Urinary bladder (tissue), 4 donors: ENCODE measurements around the gene PTPRN2. TPM values are rescaled to one million over a fixed set of nuclear protein-coding genes. Genes with fewer than 3 reads are reported as not detected.

Source experiments
- DNase-seq: peaks from one replicate; pipeline ENCODE4 v3.0.0-alpha.2; 2015; ENCODE audit errors: extremely low spot score
- H3K27ac ChIP-seq: one replicate; pipeline ENCODE4 v1.5.1; 2013; ENCODE audit warnings: low read depth, mild to moderate bottlenecking, moderate library complexity
- H3K36me3 ChIP-seq: one replicate; pipeline ENCODE4 v1.6.1; 2013; ENCODE audit warnings: mild to moderate bottlenecking, moderate library complexity; ENCODE audit not compliant: insufficient read depth
- H3K4me1 ChIP-seq: one replicate; pipeline ENCODE4 v1.6.1; 2013; ENCODE audit warnings: mild to moderate bottlenecking, moderate library complexity; ENCODE audit not compliant: insufficient read depth
- H3K4me3 ChIP-seq: one replicate; pipeline ENCODE4 v1.5.1; 2013; ENCODE audit warnings: low read depth, low read length
- WGBS: extraction: QIAGEN DNeasy Blood & Tissue Kit; methylation state at CpG from one replicate; pipeline ENCODE4 v1.1.7; 2013; 5-methylcytosine and 5-hydroxymethylcytosine counted together
- polyA plus RNA-seq: library from polyadenylated mRNA; stranded (reverse); fragments of 200-250 nt; gene quantifications from one replicate; pipeline ENCODE4 v1.2.3, GENCODE V29; 2013
- total RNA-seq: library from RNA; depleted of rRNA; stranded (reverse); fragments of >200 nt; gene quantifications from one replicate; pipeline ENCODE4 v1.2.3, GENCODE V29; 2014
- donor health status: healthy with polysubstance abuse.
- donor health status: healthy.

PTPRN2 gene
- total and polyA plus RNA-seq, 2 donors: 2.8 to 4.4 TPM

- 83% methylated on average over 25 of the region's 25 CpGs for WGBS
- no peak for DNase-seq
- Histone ChIP-seq H3K4me1 (no peaks in the 10 kb centered on the region), H3K27ac (no peak overlapping the region), H3K36me3 (no peaks in the 10 kb centered on the region), H3K4me3 (no peak overlapping the region)
Observed at GRCh38 chr7:157952841-157953645, 634.6 kb downstream of the PTPRN2 start.

GRCh38 chr7:157952050-157952667 is 635.5 kb downstream of the PTPRN2 start:
- H3K36me3 ChIP-seq: no peaks in the 10 kb centered on the region
- H3K27ac ChIP-seq: no peak overlapping the region
- no peaks in the 10 kb centered on the region for H3K4me1 ChIP-seq
- WGBS: 84% methylated on average over 21 of the region's 21 CpGs
- no peak overlapping the region for H3K4me3 ChIP-seq
- no peak for DNase-seq

GRCh38 chr7:157951300-157952049 is 636.1 kb downstream of the PTPRN2 start:
- 87% methylated on average over 26 of the region's 26 CpGs for WGBS
- no peak for DNase-seq
- H3K4me1 ChIP-seq: no peaks in the 10 kb centered on the region
- no peak overlapping the region for H3K4me3 ChIP-seq
- H3K36me3 ChIP-seq: no peaks in the 10 kb centered on the region
- no peak overlapping the region for H3K27ac ChIP-seq

- 22% methylated on average over 3 of the region's 3 CpGs for WGBS
- Histone ChIP-seq H3K4me3 (no peak overlapping the region), H3K4me1 (no peaks in the 10 kb centered on the region), H3K27ac (no peak overlapping the region), H3K36me3 (no peaks in the 10 kb centered on the region)
- no peak for DNase-seq
Observed at GRCh38 chr7:157949711-157950110, 637.9 kb downstream of the PTPRN2 start.

- no peaks in the 10 kb centered on the region for H3K36me3 ChIP-seq
- 90% methylated on average over 3 of the region's 3 CpGs for WGBS
- no peaks in the 10 kb centered on the region for H3K4me1 ChIP-seq
- no peak overlapping the region for H3K27ac ChIP-seq
- H3K4me3 ChIP-seq: no peak overlapping the region
- no peak for DNase-seq
Observed at GRCh38 chr7:157947504-157947903, 640.1 kb downstream of the PTPRN2 start.

- no peak for DNase-seq
- no peak overlapping the region for H3K4me3 ChIP-seq
- H3K27ac ChIP-seq: no peak overlapping the region
- H3K4me1 ChIP-seq: no peaks in the 10 kb centered on the region
- 87% methylated on average over 9 of the region's 9 CpGs for whole genome bisulfite sequencing
- H3K36me3 ChIP-seq: no peaks in the 10 kb centered on the region
Observed at GRCh38 chr7:157946398-157947060, 641.1 kb downstream of the PTPRN2 start.

- 93% methylated on average over 19 of the region's 19 CpGs for WGBS
- DNase-seq: no peak
- Histone ChIP-seq H3K36me3 (no peaks in the 10 kb centered on the region), H3K4me1 (no peaks in the 10 kb centered on the region), H3K27ac (no peak overlapping the region), H3K4me3 (no peak overlapping the region)
Observed at GRCh38 chr7:157945401-157945800, 642.2 kb downstream of the PTPRN2 start.

GRCh38 chr7:157944734-157945291 is 642.8 kb downstream of the PTPRN2 start:
- Histone ChIP-seq H3K27ac (no peak overlapping the region), H3K4me3 (no peak overlapping the region), H3K36me3 (no peaks in the 10 kb centered on the region), H3K4me1 (no peaks in the 10 kb centered on the region)
- WGBS: 92% methylated on average over 10 of the region's 10 CpGs
- no peak for DNase-seq

- Histone ChIP-seq H3K4me3 (no peak overlapping the region), H3K27ac (no peak overlapping the region), H3K4me1 (no peaks in the 10 kb centered on the region), H3K36me3 (no peaks in the 10 kb centered on the region)
- no peak for DNase-seq
- WGBS: 90% methylated on average over 14 of the region's 14 CpGs
Observed at GRCh38 chr7:157944051-157944450, 643.6 kb downstream of the PTPRN2 start.

GRCh38 chr7:157943561-157943960 is 644.1 kb downstream of the PTPRN2 start:
- Histone ChIP-seq H3K4me3 (no peak overlapping the region), H3K4me1 (no peaks in the 10 kb centered on the region), H3K36me3 (no peaks in the 10 kb centered on the region), H3K27ac (no peak overlapping the region)
- WGBS: 84% methylated on average over 6 of the region's 6 CpGs
- DNase-seq: no peak

GRCh38 chr7:157941210-157941609 is 646.4 kb downstream of the PTPRN2 start:
- WGBS: 84% methylated on average over 4 of the region's 4 CpGs

GRCh38 chr7:157940497-157940896 is 647.1 kb downstream of the PTPRN2 start:
- H3K27ac ChIP-seq: no peak overlapping the region
- WGBS: 88% methylated on average over 7 of the region's 7 CpGs

More at GRCh38 chr7:157941210-157941609, 646.4 kb downstream of the PTPRN2 start:
- H3K27ac ChIP-seq: no peak overlapping the region
- H3K36me3 ChIP-seq: no peaks in the 10 kb centered on the region
- no peak overlapping the region for H3K4me3 ChIP-seq
- no peak for DNase-seq
- no peaks in the 10 kb centered on the region for H3K4me1 ChIP-seq

GRCh38 chr7:157938211-157938610 is 649.4 kb downstream of the PTPRN2 start:
- 56% methylated on average over 4 of the region's 4 CpGs for WGBS
- H3K4me3 ChIP-seq: no peak overlapping the region
- H3K27ac ChIP-seq: no peak overlapping the region
- DNase-seq: no peak
- no peaks in the 10 kb centered on the region for H3K4me1 ChIP-seq
- H3K36me3 ChIP-seq: no peaks in the 10 kb centered on the region

More at GRCh38 chr7:157940497-157940896, 647.1 kb downstream of the PTPRN2 start:
- no peaks in the 10 kb centered on the region for H3K4me1 ChIP-seq
- DNase-seq: no peak
- no peaks in the 10 kb centered on the region for H3K36me3 ChIP-seq
- no peak overlapping the region for H3K4me3 ChIP-seq
